ENCODE measurements around the gene ILKAP. TPM values are rescaled to one million over a fixed set of nuclear protein-coding genes. Genes with fewer than 3 reads are reported as not detected.

The ILKAP gene
- total RNA-seq, 1 experiment from 2014 or later: 41.5 TPM

- peak overlapping the region; percentile 32 for H3K4me2 ChIP-seq (ENCODE audit: insufficient read depth, insufficient read length, low read length)
- H3K9me3 Mint-ChIP-seq: peaks cover 0 to 4% of the 10 kb centered on the region in 2 experiments; a peak in 1 of 5 replicates
- H3K27me3 Mint-ChIP-seq (ENCODE audit: low read depth): peaks cover 62% of the 10 kb centered on the region
- peaks cover 4% of the 10 kb centered on the region for H3K23me2 ChIP-seq (ENCODE audit: insufficient read length, low read depth, low read length, poor library complexity, severe bottlenecking)
- H3K27ac Mint-ChIP-seq: no peak overlapping the region
- H3K36me3 Mint-ChIP-seq (ENCODE audit: insufficient read depth in 1 of 3, low read depth in 3 of 3): peaks cover 0 to 5% (median 0%) of the 10 kb centered on the region in 3 experiments; a peak in 2 of 7 replicates
- H3K18ac ChIP-seq (ENCODE audit: insufficient read length, low read depth, low read length): no peak overlapping the region
- H3K27me3 ChIP-seq (ENCODE audit: insufficient read depth, low read length): peaks cover 15% of the 10 kb centered on the region; the same call in 1 of the 2 replicates
- H3K4me1 Mint-ChIP-seq: peaks cover 11 to 14% of the 10 kb centered on the region in 2 experiments
- no peak overlapping the region for H2BK5ac ChIP-seq (ENCODE audit: insufficient read length, low read length)
- no peaks in the 10 kb centered on the region for H4K20me1 ChIP-seq (ENCODE audit: control insufficient read depth, insufficient read depth, insufficient read length)
- no peak overlapping the region for H3K9ac ChIP-seq (ENCODE audit: extremely low read depth, insufficient read length, low read length)
- H3K27ac ChIP-seq (ENCODE audit: insufficient read length, low read depth, low read length): no peak overlapping the region
- no peak overlapping the region for H2BK15ac ChIP-seq (ENCODE audit: low read depth, low read length)
- no peak overlapping the region for H2AFZ ChIP-seq (ENCODE audit: low read length)
- H3K9me3 ChIP-seq (ENCODE audit: control insufficient read depth, low read depth, low read length): no peaks in the 10 kb centered on the region
- H3T11ph ChIP-seq (ENCODE audit: low read length): no peak overlapping the region
- peak; percentile 46 for DNase-seq
- H3K4ac ChIP-seq (ENCODE audit: low read depth, low read length): no peak overlapping the region
- no peak overlapping the region for H4K91ac ChIP-seq (ENCODE audit: insufficient read length, low read depth, low read length)
- H3K4me1 ChIP-seq (ENCODE audit: insufficient read depth, low read length): no peaks in the 10 kb centered on the region
- H3K14ac ChIP-seq (ENCODE audit: insufficient read depth, low read length): no peak overlapping the region; the same call in 1 of the 2 replicates
- no peaks in the 10 kb centered on the region for H3K79me1 ChIP-seq (ENCODE audit: insufficient read depth, low read depth, low read length, poor library complexity, severe bottlenecking)
- H3K4me3 Mint-ChIP-seq: peak overlapping the region; percentile 33 to 62; a peak in 4 of 5 replicates
- no peak overlapping the region for H2BK120ac ChIP-seq (ENCODE audit: low read depth, low read length, poor library complexity, severe bottlenecking)
- no peak overlapping the region for H2BK20ac ChIP-seq (ENCODE audit: low read depth, low read length, poor library complexity, severe bottlenecking)
- no peak overlapping the region for H3K23ac ChIP-seq (ENCODE audit: insufficient read length, low read depth, low read length)
- WGBS (ENCODE audit: extremely low coverage, insufficient read length, low lambda C conversion rate): no CpG with 5 or more reads among the region's 95 CpGs
- H4K8ac ChIP-seq (replicated peaks; ENCODE audit: insufficient read length, low read depth, low read length): no peak overlapping the region
- no peak overlapping the region for H3K56ac ChIP-seq (ENCODE audit: insufficient read length, low read depth, low read length)
- H3K79me2 ChIP-seq (ENCODE audit: insufficient read depth, low read length): no peaks in the 10 kb centered on the region
- no peak for TF ChIP-seq CTCF (conservative IDR thresholded peaks at IDR 0.05)
- H2AK5ac ChIP-seq (ENCODE audit: insufficient read length, low read length): no peak overlapping the region
- H2BK12ac ChIP-seq (ENCODE audit: insufficient read length, low read depth, low read length): no peak overlapping the region
- H4K5ac ChIP-seq (ENCODE audit: insufficient read length, low read depth, low read length): no peak overlapping the region
These were observed 39.9 kb downstream of the ILKAP start for GRCh38 chr2:238163481-238164198.

Data from H9 (cell line).